ENCODE results near the gene GPC6. TPM values are rescaled to one million over a fixed set of nuclear protein-coding genes. Genes with fewer than 3 reads are reported as not detected.

GPC6 gene
- total and polyA plus RNA-seq, 2 experiments from 2014 or later, result 14.4 to 43.3 TPM

DNA sequence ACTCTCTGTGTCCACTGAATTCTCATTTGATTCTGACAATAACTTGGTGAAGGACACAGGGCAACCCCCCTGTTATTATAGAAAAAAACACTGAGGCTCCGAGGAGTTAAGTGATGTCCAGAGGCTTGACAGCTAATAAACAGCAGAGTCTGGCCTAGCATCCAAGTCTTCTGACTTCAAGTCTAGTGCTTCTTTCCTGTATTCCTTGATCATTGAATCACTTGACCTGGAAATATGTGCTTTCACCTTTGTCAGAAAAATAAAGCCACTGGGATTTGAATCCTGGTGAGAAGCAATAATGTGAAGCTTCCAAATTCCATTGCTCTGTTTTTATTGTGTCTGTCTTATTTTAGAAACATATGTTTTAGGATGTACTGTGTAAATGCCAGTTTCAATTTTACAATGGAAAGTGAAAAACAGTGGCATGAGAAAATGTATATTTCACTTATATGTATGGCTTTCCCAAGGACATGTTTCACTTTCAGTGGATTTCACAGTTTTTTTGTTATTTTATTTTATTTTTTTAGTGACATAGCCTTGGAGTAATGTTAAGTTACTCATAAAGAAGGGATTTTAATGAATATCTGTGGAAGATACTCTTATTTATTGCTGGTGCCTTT is 190.2 kb downstream of the GPC6 start:
- DNase-seq (ENCODE audit: low read depth in 1 of 2, low spot score in 1 of 2), result no peak
- no peaks in the 10 kb centered on the region for H3K27me3 ChIP-seq
- H3K4me1 ChIP-seq (ENCODE audit: low read depth), result no peaks in the 10 kb centered on the region
- H3K27ac ChIP-seq, result no peak overlapping the region
- no peaks in the 10 kb centered on the region for H3K36me3 ChIP-seq
- H3K4me3 ChIP-seq, result no peak overlapping the region
- no peaks in the 10 kb centered on the region for H3K9me3 ChIP-seq (ENCODE audit: low read depth)
- TF ChIP-seq CTCF (IDR thresholded peaks at IDR 0.05; ENCODE audit: low read depth, low read length), result no peak

DNA sequence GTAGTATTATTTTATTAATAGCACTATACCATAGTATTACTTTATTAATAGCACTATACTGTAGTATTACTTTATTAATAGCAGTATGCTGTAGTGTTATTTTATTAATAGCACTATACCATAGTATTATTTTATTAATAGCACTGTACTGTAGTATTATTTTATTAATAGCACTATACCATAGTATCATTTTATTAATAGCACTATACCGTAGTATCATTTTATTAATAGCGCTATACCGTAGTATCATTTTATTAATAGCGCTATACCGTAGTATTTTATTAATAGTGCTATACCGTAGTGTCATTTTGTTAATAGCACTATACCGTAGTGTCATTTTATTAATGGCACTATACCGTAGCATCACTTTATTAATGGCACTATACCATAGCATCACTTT is 191.8 kb downstream of the GPC6 start:
- Histone ChIP-seq H3K27ac (no peak overlapping the region), H3K27me3 (no peaks in the 10 kb centered on the region), H3K4me1 (ENCODE audit: low read depth) (no peaks in the 10 kb centered on the region), H3K4me3 (no peak overlapping the region), H3K9me3 (ENCODE audit: low read depth) (no peaks in the 10 kb centered on the region), H3K36me3 (no peaks in the 10 kb centered on the region)
- no peak for DNase-seq (ENCODE audit: low read depth in 1 of 2, low spot score in 1 of 2)
- TF ChIP-seq CTCF (IDR thresholded peaks at IDR 0.05; ENCODE audit: low read depth, low read length), result no peak

DNA sequence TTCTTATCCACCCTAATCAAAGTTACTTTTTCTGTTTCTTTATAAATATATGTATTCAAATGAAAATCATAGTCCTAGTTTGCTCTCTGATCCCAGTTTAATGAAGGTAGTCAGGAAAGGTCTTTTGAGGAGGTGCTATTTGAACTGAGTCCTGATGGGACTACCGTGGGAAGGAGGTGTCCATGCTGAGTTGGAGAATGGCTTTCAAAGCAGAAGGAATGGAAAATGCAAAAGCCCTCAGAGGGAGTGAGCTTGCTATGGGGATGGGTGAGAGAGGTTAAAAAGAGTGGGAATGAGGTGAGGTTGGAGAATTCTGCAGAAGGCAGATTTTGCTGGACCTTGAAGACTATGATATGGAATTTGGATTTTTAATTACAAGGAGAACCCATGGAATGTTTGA is 193.6 kb downstream of the GPC6 start:
- Histone ChIP-seq H3K4me1 (ENCODE audit: low read depth) (no peaks in the 10 kb centered on the region), H3K27me3 (no peaks in the 10 kb centered on the region), H3K4me3 (no peak overlapping the region), H3K36me3 (no peaks in the 10 kb centered on the region), H3K27ac (no peak overlapping the region), H3K9me3 (ENCODE audit: low read depth) (no peaks in the 10 kb centered on the region)
- no peak for DNase-seq (ENCODE audit: low read depth in 1 of 2, low spot score in 1 of 2)
- TF ChIP-seq CTCF (IDR thresholded peaks at IDR 0.05; ENCODE audit: low read depth, low read length), result no peak

DNA sequence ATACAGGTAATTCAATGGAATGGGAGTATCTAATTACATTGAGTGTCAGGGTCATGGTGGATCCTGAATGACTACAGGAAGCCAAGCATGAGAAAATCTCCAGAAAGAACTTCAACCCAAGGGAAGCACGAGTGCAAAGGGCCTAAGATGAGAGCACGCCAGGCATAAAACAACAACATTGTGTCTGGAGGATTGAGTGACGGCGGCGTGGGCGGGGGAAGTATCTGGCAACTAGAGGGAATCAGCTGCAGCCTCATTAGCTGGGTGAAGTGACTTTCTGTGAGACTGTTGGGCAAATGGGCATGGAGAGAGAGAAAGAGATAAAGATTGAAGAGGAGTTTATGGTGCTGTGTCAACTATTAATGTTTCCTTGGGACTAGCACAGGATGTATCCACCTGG is 194.3 kb downstream of the GPC6 start:
- DNase-seq (ENCODE audit: low read depth in 1 of 2, low spot score in 1 of 2), result no peak
- H3K36me3 ChIP-seq, result no peaks in the 10 kb centered on the region
- no peak for TF ChIP-seq CTCF (IDR thresholded peaks at IDR 0.05; ENCODE audit: low read depth, low read length)
- no peaks in the 10 kb centered on the region for H3K9me3 ChIP-seq (ENCODE audit: low read depth)
- no peak overlapping the region for H3K27ac ChIP-seq
- no peak overlapping the region for H3K4me3 ChIP-seq
- H3K4me1 ChIP-seq (ENCODE audit: low read depth), result no peaks in the 10 kb centered on the region
- H3K27me3 ChIP-seq, result no peaks in the 10 kb centered on the region

DNA sequence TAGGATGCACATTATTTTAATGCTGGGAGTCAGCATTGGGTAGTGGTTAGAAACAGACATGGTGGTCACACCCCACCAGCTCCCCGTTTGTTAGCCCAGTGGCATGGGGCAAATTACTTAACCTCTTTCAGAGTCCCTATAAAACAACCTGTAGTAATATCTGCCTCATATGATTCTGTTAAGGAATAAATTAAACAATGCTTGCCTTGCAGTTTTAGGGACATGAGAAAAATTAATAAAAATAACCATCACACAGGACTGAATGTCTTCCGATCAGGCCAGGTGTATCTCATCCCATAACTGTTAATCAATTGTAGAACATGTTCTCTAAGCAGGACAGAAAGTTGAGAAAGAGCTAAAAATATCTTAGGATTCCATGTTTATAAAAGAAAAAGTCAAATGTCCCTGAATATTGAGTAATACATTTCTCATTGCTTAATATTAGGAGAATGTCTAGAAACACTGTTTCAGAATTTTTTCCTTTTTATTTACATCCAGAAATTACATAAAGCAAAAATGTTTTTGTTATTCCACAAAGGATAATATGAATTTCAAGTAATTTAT is 196.5 kb downstream of the GPC6 start:
- no peak for TF ChIP-seq CTCF (IDR thresholded peaks at IDR 0.05; ENCODE audit: low read depth, low read length)
- Histone ChIP-seq H3K27ac (no peak overlapping the region), H3K36me3 (no peaks in the 10 kb centered on the region), H3K9me3 (ENCODE audit: low read depth) (no peaks in the 10 kb centered on the region), H3K4me1 (ENCODE audit: low read depth) (no peaks in the 10 kb centered on the region), H3K27me3 (no peaks in the 10 kb centered on the region), H3K4me3 (no peak overlapping the region)
- peak in 1 of 2 donors; percentile 21 for DNase-seq (ENCODE audit: low read depth in 1 of 2, low spot score in 1 of 2)
